ENCODE data around the gene PIP5K1B.

GRCh38 chr9:68672625-68673024 lies 32.4 kb upstream of the PIP5K1B start:
- no peak for TF ChIP-seq CTCF (conservative IDR thresholded peaks at IDR 0.05)
- no peak for TF ChIP-seq ZFX (IDR thresholded peaks at IDR 0.05)

Data from C4-2B (cell line).